ENCODE results near the gene OPN3. TPM values are rescaled to one million over a fixed set of nuclear protein-coding genes. Genes with fewer than 3 reads are reported as not detected.

Gene OPN3
- total and polyA plus RNA-seq, 2 of the 4 experiments (the other 2 are of a cell fraction): 16.4 to 21.9 TPM

GRCh38 chr1:241672301-241672700 is 32.1 kb upstream of the OPN3 start:
- ATAC-seq (ENCODE audit: low read depth): no peak
- dilution Hi-C loops (cut with HindIII; ENCODE audit: low sequenced_read_pairs, unreplicated experiment) (no loop called here), in situ Hi-C loops (cut with MboI; ENCODE audit: low sequenced_read_pairs) (no loop called here), intact Hi-C loops (cut with micrococcal nuclease) (no loop called here)
- POLR2A ChIA-PET (ENCODE audit: unreplicated experiment): no interaction called here
- Histone ChIP-seq H3K9me3 (ENCODE audit: control insufficient read depth, insufficient read depth, low read length) (no peaks in the 10 kb centered on the region), H3K79me1 (ENCODE audit: low read depth in 1 of 2, low read length in 2 of 2) (no peaks in the 10 kb centered on the region), H4K5ac (ENCODE audit: low read depth, low read length) (no peak overlapping the region), H3K9me1 (ENCODE audit: insufficient read depth, low read length) (no peaks in the 10 kb centered on the region), H3K27me3 (ENCODE audit: control insufficient read depth, insufficient read depth, low read length) (no peaks in the 10 kb centered on the region; the same call in 1 of the 2 replicates), H3K18ac (ENCODE audit: low read depth, low read length) (no peak overlapping the region), H3K14ac (replicated peaks; ENCODE audit: low read depth, low read length) (no peak overlapping the region), H2BK120ac (ENCODE audit: low read depth, low read length) (no peak overlapping the region), H2AK9ac (replicated peaks; ENCODE audit: low read depth, low read length, poor library complexity) (no peak overlapping the region), H4K20me1 (ENCODE audit: insufficient read depth, low read length) (no peaks in the 10 kb centered on the region), H2BK15ac (ENCODE audit: low read depth, low read length) (no peak overlapping the region), H3K36me3 (ENCODE audit: control insufficient read depth, insufficient read depth, low read length) (no peaks in the 10 kb centered on the region), H3K27ac (ENCODE audit: insufficient read depth, low read length) (no peak overlapping the region), H2BK5ac (ENCODE audit: low read depth, low read length, poor library complexity, severe bottlenecking) (no peak overlapping the region), H3K4me1 (ENCODE audit: control insufficient read depth, insufficient read depth, low read length) (no peaks in the 10 kb centered on the region), H3K9ac (ENCODE audit: low read depth, low read length) (no peak overlapping the region), H4K8ac (ENCODE audit: low read depth in 2 of 2, low read length in 2 of 2) (no peak overlapping the region), H3K4me2 (ENCODE audit: low read depth, low read length) (no peak overlapping the region), H3K56ac (ENCODE audit: extremely low read depth, insufficient read depth, low read length) (no peak overlapping the region), H2AFZ (replicated peaks; ENCODE audit: low read length, poor library complexity) (no peak overlapping the region), H3K23ac (ENCODE audit: low read depth, low read length) (no peak overlapping the region), H4K91ac (ENCODE audit: insufficient read depth, low read depth, low read length) (no peak overlapping the region), H3K4ac (ENCODE audit: low read depth, low read length) (no peak overlapping the region), H2AK5ac (ENCODE audit: low read depth, low read length) (no peak overlapping the region), H3K4me3 (ENCODE audit: insufficient read depth, low read depth, low read length) (no peak overlapping the region), H2BK20ac (ENCODE audit: low read depth, low read length) (no peak overlapping the region)
- DNase-seq: no peak
- no CpG with 5 or more reads among the region's 1 CpG for WGBS, 2 experiments (ENCODE audit: extremely low coverage in 2 of 2, insufficient read length in 1 of 2)
- no peak for TF ChIP-seq MXI1 (IDR thresholded peaks at IDR 0.05; ENCODE audit: borderline replicate concordance, low read depth, low read length)
- TF ChIP-seq SMC3 (IDR thresholded peaks at IDR 0.05; ENCODE audit: low read depth, low read length): no peak
- CTCF ChIA-PET: no interaction called here
- no TSS peak for BruUV-seq (replicated peaks)

Measured in IMR-90 (cell line).